Endothelial cell of umbilical vein (primary cell): ENCODE measurements around the gene FAM167B. TPM values are rescaled to one million over a fixed set of nuclear protein-coding genes. Genes with fewer than 3 reads are reported as not detected.

Experiments
- BruUV-seq: library from RNA; stranded (reverse); fragments of 400-500 nt; replicated peaks from 2 replicates; lab custom pipeline; 2021; lab: Mats Ljungman, UMichigan
- CTCF ChIA-PET: fragments of 300-600, 350-600 bp; sonication (Branson Sonifier 250); formaldehyde crosslinking; loops from one replicate; lab custom pipeline; 2021; ENCODE audit warnings: antibody characterized with exemption, inconsistent platforms; lab: Charles Lee
- POLR2A ChIA-PET: fragments of 300-600, 350-600 bp; sonication (Branson Sonifier 250); formaldehyde crosslinking; loops from one replicate; lab custom pipeline; 2021; ENCODE audit warnings: antibody characterized with exemption, inconsistent platforms; lab: Charles Lee
- DNase-seq: peaks from one replicate; pipeline ENCODE4 v3.0.0-alpha.2; 2011; ENCODE audit warnings: low read depth, low spot score
- FAIRE-seq: peaks from 2 replicates; lab custom pipeline; 2011; peaks lifted over from hg19 to GRCh38; lab: Jason Lieb, UNC
- H2AFZ ChIP-seq: 2 replicates; pipeline ENCODE4 v1.6.0; 2012; ENCODE audit warnings: low read depth, low read length, control low read depth, inconsistent platforms
- H3K27ac ChIP-seq: 2 replicates; pipeline ENCODE4 v1.5.1; 2011; ENCODE audit warnings: low read depth, mild to moderate bottlenecking, control low read depth, low read length, moderate library complexity; ENCODE audit not compliant: insufficient read depth
- H3K27me3 ChIP-seq, 2 experiments: 2 replicates each; pipeline versions ENCODE4 v1.6.0 to v1.6.1; 2011; ENCODE audit warnings: low read length in 2 of 2, mixed read lengths in 1 of 2; ENCODE audit not compliant: control insufficient read depth in 2 of 2, insufficient read depth in 2 of 2
- H3K36me3 ChIP-seq, 2 experiments: 2 replicates in 1 of 2; 3 replicates in 1 of 2; pipeline ENCODE4 v1.5.1; 2011; ENCODE audit warnings: low read length in 2 of 2, mild to moderate bottlenecking in 1 of 2, moderate library complexity in 1 of 2; ENCODE audit not compliant: control insufficient read depth in 2 of 2, insufficient read depth in 2 of 2; ENCODE audit errors: extremely low read depth in 1 of 2
- H3K4me1 ChIP-seq: 3 replicates; pipeline ENCODE4 v1.5.1; 2011; ENCODE audit warnings: mild to moderate bottlenecking, low read length; ENCODE audit not compliant: control insufficient read depth, insufficient read depth; ENCODE audit errors: extremely low read depth
- H3K4me2 ChIP-seq: 2 replicates; pipeline ENCODE4 v1.6.1; 2011; ENCODE audit warnings: low read length, control low read depth, mixed read lengths; ENCODE audit not compliant: insufficient read depth
- H3K4me3 ChIP-seq, 3 experiments: fragments of 200-600 bp in 1 of 3; sonication (generic), shearing (Covaris generic) in 1 of 3; replicated peaks in 1 of 3; 2 replicates each; pipeline ENCODE4 v1.5.1; 2011 to 2016; ENCODE audit warnings: control low read depth in 3 of 3, low read length in 3 of 3, mild to moderate bottlenecking in 2 of 3, inconsistent platforms in 1 of 3, low read depth in 1 of 3, moderate library complexity in 1 of 3; ENCODE audit not compliant: insufficient read depth in 1 of 3
- H3K79me2 ChIP-seq: 2 replicates; pipeline ENCODE4 v1.6.0; 2012; ENCODE audit warnings: low read length, inconsistent platforms; ENCODE audit not compliant: control insufficient read depth, insufficient read depth
- H3K9ac ChIP-seq: replicated peaks from 2 replicates; pipeline ENCODE3; 2011; ENCODE audit warnings: low read length, control low read depth; ENCODE audit not compliant: insufficient read depth; ENCODE audit errors: extremely low read depth
- H3K9me1 ChIP-seq: replicated peaks from 3 replicates; pipeline ENCODE4 v1.6.0; 2011; ENCODE audit warnings: mild to moderate bottlenecking, low read length; ENCODE audit not compliant: control insufficient read depth, insufficient read depth; ENCODE audit errors: extremely low read depth
- H3K9me3 ChIP-seq: replicated peaks from 2 replicates; pipeline ENCODE4 v1.5.1; 2012; ENCODE audit warnings: low read length, inconsistent platforms; ENCODE audit not compliant: control insufficient read depth, insufficient read depth
- H4K20me1 ChIP-seq: replicated peaks from 2 replicates; pipeline ENCODE3; 2011; ENCODE audit warnings: mild to moderate bottlenecking, low read length; ENCODE audit not compliant: control insufficient read depth, insufficient read depth; ENCODE audit errors: extremely low read depth
- EZH2 ChIP-seq: IDR thresholded peaks from 2 replicates; pipeline ENCODE4 v1.6.1; 2012; ENCODE audit warnings: borderline replicate concordance, low read depth, mild to moderate bottlenecking, moderate library complexity, low read length, inconsistent platforms; ENCODE audit not compliant: severe bottlenecking
- FOS ChIP-seq: IDR thresholded peaks from 2 replicates; pipeline ENCODE4 v1.6.1; 2011; ENCODE audit warnings: mild to moderate bottlenecking, low read length, moderate library complexity, borderline replicate concordance; ENCODE audit not compliant: insufficient read depth
- GATA2 ChIP-seq: IDR thresholded peaks from 2 replicates; pipeline ENCODE4 v1.7.0; 2011; ENCODE audit warnings: low read depth, mild to moderate bottlenecking, moderate library complexity, mixed read lengths, low read length; ENCODE audit not compliant: insufficient read length, insufficient read depth
- JUN ChIP-seq: IDR thresholded peaks from 2 replicates; pipeline ENCODE4 v1.6.1; 2011; ENCODE audit warnings: borderline replicate concordance, low read depth; ENCODE audit not compliant: insufficient read length, insufficient read depth
- MAX ChIP-seq: IDR thresholded peaks from 2 replicates; pipeline ENCODE4 v1.6.1; 2011; ENCODE audit not compliant: insufficient read depth, insufficient read length
- MYC ChIP-seq: IDR thresholded peaks from one replicate; pipeline ENCODE4 v1.6.1; 2011; ENCODE audit warnings: mild to moderate bottlenecking, low read depth, low read length
- POLR2A ChIP-seq: IDR thresholded peaks from 2 replicates; pipeline ENCODE4 v1.6.1; 2012; ENCODE audit warnings: low read depth, mild to moderate bottlenecking, control low read depth, low read length
- POLR2AphosphoS5 ChIP-seq: IDR thresholded peaks from 2 replicates; pipeline ENCODE4 v1.6.1; 2012; ENCODE audit warnings: low read depth, mild to moderate bottlenecking, control low read depth, low read length, moderate library complexity; ENCODE audit not compliant: insufficient read depth
- dilution Hi-C: fragments of 300-500 bp; cut with MboI; formaldehyde crosslinking; loops from one replicate; pipeline ENCODE4 v1.15.0; 2019; ENCODE audit warnings: low sequenced_read_pairs; ENCODE audit not compliant: extremely low pct_ligation_motif_present
- intact Hi-C: fragments of 100-400 bp; cut with micrococcal nuclease; formaldehyde crosslinking; loops from one replicate; pipeline ENCODE4 v1.10.0; 2022
- polyA plus RNA-seq, 4 experiments: library from polyadenylated mRNA; depleted of rRNA in 3 of 4; stranded (reverse) in 3 of 4; unstranded in 1 of 4; fragments of >200 nt; gene quantifications; 2 replicates each; pipeline versions ENCODE4 v1.2.1 to v1.2.3, GENCODE V29; 2011 to 2012; ENCODE audit warnings: missing spikeins in 1 of 4
- total RNA-seq: library from RNA; stranded (reverse); gene quantifications from 2 replicates; pipeline ENCODE4 v1.2.3, GENCODE V29; 2021
- TF ChIP-seq, protein P1 (sequence below), 2 donors: IDR thresholded peaks; 1 replicate in 1 of 2; 2 replicates in 1 of 2; pipeline ENCODE4 v1.5.1; 2011; ENCODE audit warnings: low read length in 2 of 2, mild to moderate bottlenecking in 2 of 2, moderate library complexity in 2 of 2, control low read depth in 1 of 2, inconsistent platforms in 1 of 2, low read depth in 1 of 2; ENCODE audit not compliant: insufficient read depth in 1 of 2; ENCODE audit errors: extremely low read depth in 1 of 2

The FAM167B gene
- total and polyA plus RNA-seq, 2 donors (not counting 3 experiments of a cell fraction or from before 2014, with no cell fraction given) = 2.1 to 5.6 TPM

- Histone ChIP-seq H3K4me3 (no peak overlapping the region), H4K20me1 (no peaks in the 10 kb centered on the region), H3K79me2 (no peaks in the 10 kb centered on the region), H3K36me3 (no peaks in the 10 kb centered on the region), H3K9ac (no peak overlapping the region), H3K4me1 (no peaks in the 10 kb centered on the region), H3K27ac (no peak overlapping the region), H2AFZ (no peak overlapping the region), H3K27me3 (no peaks in the 10 kb centered on the region), H3K9me1 (no peaks in the 10 kb centered on the region), H3K4me2 (no peak overlapping the region), H3K9me3 (no peaks in the 10 kb centered on the region)
- ChIA-PET CTCF (no interaction called here), POLR2A (no interaction called here)
- dilution Hi-C loops = no loop called here
- intact Hi-C loops = no loop called here
- no peak for TF ChIP-seq MYC
- TF ChIP-seq MAX = no peak
- TF ChIP-seq JUN = no peak
- TF ChIP-seq GATA2 = no peak
- TF ChIP-seq FOS = no peak
- TF ChIP-seq, protein P1, sequence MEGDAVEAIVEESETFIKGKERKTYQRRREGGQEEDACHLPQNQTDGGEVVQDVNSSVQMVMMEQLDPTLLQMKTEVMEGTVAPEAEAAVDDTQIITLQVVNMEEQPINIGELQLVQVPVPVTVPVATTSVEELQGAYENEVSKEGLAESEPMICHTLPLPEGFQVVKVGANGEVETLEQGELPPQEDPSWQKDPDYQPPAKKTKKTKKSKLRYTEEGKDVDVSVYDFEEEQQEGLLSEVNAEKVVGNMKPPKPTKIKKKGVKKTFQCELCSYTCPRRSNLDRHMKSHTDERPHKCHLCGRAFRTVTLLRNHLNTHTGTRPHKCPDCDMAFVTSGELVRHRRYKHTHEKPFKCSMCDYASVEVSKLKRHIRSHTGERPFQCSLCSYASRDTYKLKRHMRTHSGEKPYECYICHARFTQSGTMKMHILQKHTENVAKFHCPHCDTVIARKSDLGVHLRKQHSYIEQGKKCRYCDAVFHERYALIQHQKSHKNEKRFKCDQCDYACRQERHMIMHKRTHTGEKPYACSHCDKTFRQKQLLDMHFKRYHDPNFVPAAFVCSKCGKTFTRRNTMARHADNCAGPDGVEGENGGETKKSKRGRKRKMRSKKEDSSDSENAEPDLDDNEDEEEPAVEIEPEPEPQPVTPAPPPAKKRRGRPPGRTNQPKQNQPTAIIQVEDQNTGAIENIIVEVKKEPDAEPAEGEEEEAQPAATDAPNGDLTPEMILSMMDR (IDR thresholded peaks at IDR 0.05; ENCODE audit: extremely low read depth in 1 of 2, insufficient read depth in 1 of 2, low read depth in 1 of 2, low read length in 2 of 2) = no peak
- TF ChIP-seq EZH2 = no peak
- no peak for TF ChIP-seq POLR2A
- no peak for TF ChIP-seq POLR2AphosphoS5
- FAIRE-seq (no peak), DNase-seq (no peak)
- BruUV-seq = no TSS peak
Observed at GRCh38 chr1:32285658-32286057, 38.6 kb downstream of the FAM167B start.
